Measurements from ENCODE around the gene SHTN1. TPM values are rescaled to one million over a fixed set of nuclear protein-coding genes. Genes with fewer than 3 reads are reported as not detected.

The SHTN1 gene, protein sequence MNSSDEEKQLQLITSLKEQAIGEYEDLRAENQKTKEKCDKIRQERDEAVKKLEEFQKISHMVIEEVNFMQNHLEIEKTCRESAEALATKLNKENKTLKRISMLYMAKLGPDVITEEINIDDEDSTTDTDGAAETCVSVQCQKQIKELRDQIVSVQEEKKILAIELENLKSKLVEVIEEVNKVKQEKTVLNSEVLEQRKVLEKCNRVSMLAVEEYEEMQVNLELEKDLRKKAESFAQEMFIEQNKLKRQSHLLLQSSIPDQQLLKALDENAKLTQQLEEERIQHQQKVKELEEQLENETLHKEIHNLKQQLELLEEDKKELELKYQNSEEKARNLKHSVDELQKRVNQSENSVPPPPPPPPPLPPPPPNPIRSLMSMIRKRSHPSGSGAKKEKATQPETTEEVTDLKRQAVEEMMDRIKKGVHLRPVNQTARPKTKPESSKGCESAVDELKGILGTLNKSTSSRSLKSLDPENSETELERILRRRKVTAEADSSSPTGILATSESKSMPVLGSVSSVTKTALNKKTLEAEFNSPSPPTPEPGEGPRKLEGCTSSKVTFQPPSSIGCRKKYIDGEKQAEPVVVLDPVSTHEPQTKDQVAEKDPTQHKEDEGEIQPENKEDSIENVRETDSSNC
- under 1 TPM; 0.37 to 0.43 TPM for total RNA-seq

DNA sequence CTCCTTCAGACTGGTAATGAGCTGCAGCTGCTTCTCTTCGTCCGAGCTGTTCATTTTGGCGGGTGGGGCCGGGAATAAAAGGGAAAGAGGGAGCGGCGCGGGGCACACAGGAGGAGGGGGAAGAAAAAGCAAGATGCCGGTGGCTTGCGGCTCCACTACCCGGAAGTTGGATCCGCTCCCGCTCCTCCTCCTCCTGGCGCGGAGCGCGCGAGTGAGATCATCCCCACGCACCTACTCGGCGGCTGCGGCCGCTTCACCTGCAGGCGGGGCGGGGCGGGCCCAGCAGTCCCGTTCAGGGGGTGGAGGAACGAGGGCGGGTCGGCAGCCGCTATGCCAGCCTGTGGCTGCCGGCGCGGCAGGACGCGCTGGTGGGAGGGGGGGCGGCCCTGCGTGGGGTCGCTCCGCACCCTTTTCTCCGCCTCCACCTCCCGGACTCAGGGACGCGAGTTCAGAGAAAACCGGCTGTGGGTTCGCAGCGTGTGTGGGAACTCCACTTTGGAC lies at the start of gene SHTN1:
Gene SHTN1 (minus strand): TSS at position 162 of the 501 bp plus-strand sequence. CDS start 108 bp downstream, at position 54.
- Mint-ChIP-seq H3K36me3 (ENCODE audit: low read depth) (no peaks in the 10 kb centered on the region), H3K4me3 (peak within 1 kb of the TSS; percentile 65), H3K27ac (no peak within 1 kb of the TSS), H3K9me3 (ENCODE audit: low read depth) (no peaks in the 10 kb centered on the region), H3K4me1 (no peaks in the 10 kb centered on the region), H3K27me3 (peaks cover 38% of the 10 kb centered on the region)
- intact Hi-C loops (cut with DNase I, micrococcal nuclease): loop anchor here (2.0 to 10.0 kb wide), 3 partner anchors 170 to 210 kb away; no protein-coding TSS in a partner anchor
- DNase-seq (peak; percentile 65), ATAC-seq (peak; percentile 86)
- POLR2A ChIA-PET: interaction anchor here (0.6 kb wide), 1 partner anchor 309 kb away, joined by 6 read pairs; no protein-coding TSS in a partner anchor
- CTCF ChIA-PET: interaction anchor here (0.8 kb wide), 1 partner anchor 170 kb away, joined by 3 read pairs; no protein-coding TSS in a partner anchor

DNA sequence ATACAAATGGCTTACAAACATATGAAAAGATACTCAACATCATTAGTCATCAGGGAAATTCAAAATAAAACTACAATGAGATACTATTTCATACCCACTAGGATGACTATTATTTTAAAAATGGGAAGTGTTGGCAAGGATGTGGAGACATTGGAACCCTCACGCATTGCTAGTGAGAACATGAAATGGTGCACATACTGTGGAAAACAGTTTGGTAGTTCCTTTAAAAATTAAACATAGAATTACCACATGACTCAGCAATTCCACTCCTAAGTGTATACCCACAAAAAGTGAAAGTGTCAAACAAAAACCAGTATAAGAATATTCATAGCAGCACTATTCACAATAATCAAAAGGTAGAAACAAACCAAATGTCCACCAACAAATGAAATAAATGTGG lies 48.5 kb upstream of the SHTN1 start:
- peaks cover 11% of the 10 kb centered on the region for H3K9me3 Mint-ChIP-seq (ENCODE audit: low read depth)
- ATAC-seq: no peak

DNA sequence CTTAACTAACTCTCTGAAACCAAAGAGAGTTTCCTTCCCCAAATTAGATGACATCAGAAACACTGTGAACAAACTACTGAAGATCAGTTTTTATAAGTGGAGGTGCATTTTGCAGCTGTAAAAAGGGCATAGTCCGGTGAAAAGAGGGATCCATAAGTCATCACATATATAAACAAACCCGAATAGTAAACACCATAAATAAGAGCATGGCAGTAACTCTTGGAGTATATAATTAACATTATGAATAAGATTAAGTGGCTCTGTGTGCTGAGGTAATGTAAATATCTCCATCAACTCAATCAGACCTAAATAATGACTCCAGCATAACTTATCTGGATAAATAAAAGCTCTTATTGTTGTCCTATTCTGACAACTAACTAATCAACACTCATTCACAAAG lies 43.0 kb upstream of the SHTN1 start:
- POLR2A ChIA-PET: no interaction called here
- H3K9me3 Mint-ChIP-seq (ENCODE audit: low read depth): peaks cover 16% of the 10 kb centered on the region
- peaks cover 5% of the 10 kb centered on the region for H3K27me3 Mint-ChIP-seq

More for the DNA sequence above, 48.5 kb upstream of the SHTN1 start:
- no peaks in the 10 kb centered on the region for H3K36me3 Mint-ChIP-seq (ENCODE audit: low read depth)
- no peak for DNase-seq
- ChIA-PET CTCF (no interaction called here), POLR2A (no interaction called here)
- no peak overlapping the region for H3K27ac Mint-ChIP-seq
- peaks cover 8% of the 10 kb centered on the region for H3K27me3 Mint-ChIP-seq
- H3K4me1 Mint-ChIP-seq: no peaks in the 10 kb centered on the region
- H3K4me3 Mint-ChIP-seq: no peak overlapping the region
- intact Hi-C loops (cut with DNase I, micrococcal nuclease): no loop called here

DNA sequence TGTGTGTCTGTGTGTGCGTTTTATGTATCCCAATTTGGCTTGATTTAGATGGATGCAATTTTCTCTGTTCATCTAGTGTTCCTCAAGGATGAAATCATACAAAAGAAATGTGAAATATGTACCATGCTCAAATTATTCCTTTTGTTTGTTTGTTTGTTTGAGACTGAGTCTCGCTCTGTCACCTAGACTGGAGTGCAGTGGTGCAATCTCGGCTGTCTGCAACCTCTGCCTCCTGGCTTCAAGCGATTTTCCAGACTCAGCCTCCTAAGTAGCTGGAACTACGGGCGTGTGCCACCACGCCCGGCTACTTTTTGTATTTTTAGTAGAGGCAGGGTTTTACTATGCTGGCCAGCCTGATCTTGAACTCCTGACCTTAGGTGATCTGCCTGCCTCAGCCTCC lies 11.3 kb upstream of the SHTN1 start:
- no peak for DNase-seq
- no peaks in the 10 kb centered on the region for H3K36me3 Mint-ChIP-seq (ENCODE audit: low read depth)
- ATAC-seq: no peak
- H3K4me1 Mint-ChIP-seq: no peaks in the 10 kb centered on the region
- no peaks in the 10 kb centered on the region for H3K9me3 Mint-ChIP-seq (ENCODE audit: low read depth)
- intact Hi-C loops (cut with DNase I, micrococcal nuclease): no loop called here
- H3K27ac Mint-ChIP-seq: no peak overlapping the region
- H3K27me3 Mint-ChIP-seq: peaks cover 4% of the 10 kb centered on the region
- H3K4me3 Mint-ChIP-seq: no peak overlapping the region
- ChIA-PET CTCF (no interaction called here), POLR2A (no interaction called here)

More for the DNA sequence above, 43.0 kb upstream of the SHTN1 start:
- DNase-seq (no peak), ATAC-seq (no peak)
- H3K4me1 Mint-ChIP-seq: no peaks in the 10 kb centered on the region
- intact Hi-C loops (cut with DNase I, micrococcal nuclease): no loop called here
- H3K36me3 Mint-ChIP-seq (ENCODE audit: low read depth): no peaks in the 10 kb centered on the region
- CTCF ChIA-PET: interaction anchor here (0.6 to 0.7 kb wide), 2 partner anchors 335 to 1043 kb away, joined by 3 to 4 read pairs; no protein-coding TSS in a partner anchor
- H3K27ac Mint-ChIP-seq: no peak overlapping the region
- H3K4me3 Mint-ChIP-seq: no peak overlapping the region

DNA sequence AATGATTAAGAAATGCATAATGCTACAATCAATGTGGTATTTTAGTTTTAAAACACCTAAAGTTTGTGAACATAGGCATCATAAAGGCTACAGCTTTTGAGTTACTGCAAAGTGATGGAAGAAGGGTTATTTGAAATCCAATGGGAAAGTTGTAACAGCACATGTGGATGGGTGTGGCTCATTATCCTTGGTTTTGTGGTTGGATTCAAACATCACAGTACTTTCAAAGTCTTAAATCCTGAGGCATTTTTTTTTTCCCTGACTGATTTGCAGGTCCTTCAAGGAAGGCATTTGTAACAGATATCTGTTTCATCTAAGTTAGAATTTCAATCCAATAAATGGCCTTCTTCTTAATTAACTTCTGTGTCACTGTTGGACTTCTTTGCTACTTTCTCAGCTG lies 9.8 kb upstream of the SHTN1 start:
- Mint-ChIP-seq H3K4me1 (no peaks in the 10 kb centered on the region), H3K4me3 (no peak overlapping the region), H3K27ac (no peak overlapping the region), H3K36me3 (ENCODE audit: low read depth) (no peaks in the 10 kb centered on the region), H3K9me3 (ENCODE audit: low read depth) (no peaks in the 10 kb centered on the region), H3K27me3 (peaks cover 7% of the 10 kb centered on the region)
- no peak for ATAC-seq
- ChIA-PET POLR2A (no interaction called here), CTCF (interaction anchor here (0.8 to 1.2 kb wide), 2 partner anchors 16 to 160 kb away, joined by 3 to 5 read pairs; no protein-coding TSS in a partner anchor)
- no peak for DNase-seq
- intact Hi-C loops (cut with DNase I, micrococcal nuclease): no loop called here

DNA sequence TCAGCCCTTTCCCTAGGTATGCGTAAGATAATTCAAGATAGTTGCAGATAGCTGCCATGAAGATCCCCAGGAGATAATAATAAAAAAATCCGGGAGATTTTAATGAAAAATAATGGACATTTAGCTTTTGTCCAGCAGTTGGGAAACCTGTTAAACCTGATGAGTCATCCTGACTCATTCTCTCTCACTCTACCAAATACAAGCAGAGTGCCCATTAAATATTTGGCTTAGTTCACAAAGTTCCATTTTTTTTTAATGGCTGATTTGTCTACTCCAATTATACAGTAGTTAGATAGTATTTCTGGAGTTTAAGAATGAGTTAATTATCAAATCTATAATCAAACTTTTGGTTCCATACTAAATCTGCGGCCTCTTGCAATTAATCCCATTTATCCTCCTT lies 2.1 kb upstream of the SHTN1 start:
- Mint-ChIP-seq H3K36me3 (ENCODE audit: low read depth) (no peaks in the 10 kb centered on the region), H3K27me3 (peaks cover 30% of the 10 kb centered on the region), H3K4me3 (no peak overlapping the region), H3K27ac (no peak overlapping the region), H3K4me1 (no peaks in the 10 kb centered on the region), H3K9me3 (ENCODE audit: low read depth) (no peaks in the 10 kb centered on the region)
- CTCF ChIA-PET: no interaction called here
- no peak for DNase-seq
- no peak for ATAC-seq
- intact Hi-C loops (cut with DNase I, micrococcal nuclease): loop anchor here (10.0 kb wide), 2 partner anchors 168 to 212 kb away; no protein-coding TSS in a partner anchor
- POLR2A ChIA-PET: no interaction called here

DNA sequence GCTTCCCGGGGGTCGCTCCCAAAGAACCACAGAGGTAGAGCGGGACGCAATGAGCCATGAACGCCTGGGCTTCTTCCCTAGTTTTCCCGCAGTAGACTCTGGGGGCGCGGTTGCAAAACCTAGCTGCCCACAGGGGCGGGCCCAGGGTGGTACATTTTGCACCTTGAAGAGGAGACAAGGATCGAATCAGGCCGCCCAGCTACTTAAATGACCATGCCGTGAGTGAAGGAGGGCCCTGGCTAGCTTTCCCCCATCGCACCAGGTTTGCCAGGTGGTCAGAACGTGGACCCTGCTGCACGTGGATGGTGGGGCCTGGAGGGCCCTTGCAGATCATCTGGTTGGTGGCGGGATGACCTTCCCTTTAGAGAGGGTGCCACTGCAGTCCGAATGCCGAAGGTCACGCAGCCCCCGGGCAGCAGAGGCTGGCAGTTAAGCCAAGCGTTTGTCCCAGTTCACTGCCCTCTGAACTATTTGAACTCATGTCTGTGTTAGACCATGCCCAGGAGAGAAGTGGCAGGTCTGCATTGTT lies 604 bp upstream of the SHTN1 start:
- intact Hi-C loops (cut with DNase I, micrococcal nuclease): loop anchor here (2.0 to 10.0 kb wide), 3 partner anchors 169 to 211 kb away; no protein-coding TSS in a partner anchor

DNA sequence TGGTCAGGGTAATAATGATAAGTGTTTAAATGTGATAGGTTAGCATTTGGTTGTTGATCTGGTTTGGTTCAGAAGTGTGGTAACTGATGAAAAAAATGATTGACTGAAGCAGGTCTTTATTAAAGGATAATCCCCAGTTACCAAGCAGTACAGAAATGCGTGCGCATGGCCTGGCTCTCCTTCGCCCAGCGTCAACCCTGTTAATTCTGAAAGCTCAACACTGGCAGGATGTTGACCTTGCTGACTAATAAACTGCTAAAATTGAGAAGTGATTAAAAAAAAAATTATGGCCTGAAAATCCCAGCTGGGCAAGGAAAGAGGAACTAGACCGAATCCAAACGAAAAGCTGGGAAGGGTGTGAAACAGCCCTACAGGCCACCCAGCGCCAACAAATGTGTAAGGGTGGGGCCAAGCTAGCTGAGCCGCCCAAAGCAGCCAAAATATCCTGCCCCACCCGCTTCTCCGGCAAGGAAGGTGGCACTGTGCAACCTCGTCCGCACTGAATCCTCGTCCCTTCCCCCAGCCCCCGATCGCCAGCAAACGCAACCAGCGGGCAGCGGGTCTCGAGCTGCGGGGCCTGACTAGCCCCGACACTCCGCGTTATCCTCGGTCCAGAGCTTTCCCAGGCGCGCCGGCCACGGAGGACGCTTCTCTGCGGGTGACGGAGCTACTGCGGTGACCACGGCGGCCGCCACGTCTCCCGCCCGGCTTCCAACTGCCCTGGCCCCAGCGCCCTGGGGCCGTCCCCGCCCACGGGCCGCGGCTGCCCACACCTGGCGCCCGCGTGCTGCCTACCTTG lies 561 bp downstream of the SHTN1 start:
- Mint-ChIP-seq H3K4me3 (peak overlapping the region; percentile 65), H3K36me3 (ENCODE audit: low read depth) (no peaks in the 10 kb centered on the region), H3K27ac (no peak overlapping the region), H3K27me3 (peaks cover 40% of the 10 kb centered on the region), H3K4me1 (no peaks in the 10 kb centered on the region), H3K9me3 (ENCODE audit: low read depth) (no peaks in the 10 kb centered on the region)
- DNase-seq (peak; percentile 11), ATAC-seq (peak; percentile 23)
- ChIA-PET POLR2A (interaction anchor here (0.6 kb wide), 1 partner anchor 309 kb away, joined by 6 read pairs; no protein-coding TSS in a partner anchor), CTCF (interaction anchor here (0.8 kb wide), 1 partner anchor 170 kb away, joined by 3 read pairs; no protein-coding TSS in a partner anchor)
- intact Hi-C loops (cut with DNase I, micrococcal nuclease): loop anchor here (2.0 to 10.0 kb wide), 3 partner anchors 170 to 210 kb away; no protein-coding TSS in a partner anchor

More for the DNA sequence above, 604 bp upstream of the SHTN1 start:
- peaks cover 36% of the 10 kb centered on the region for H3K27me3 Mint-ChIP-seq
- ATAC-seq (no peak), DNase-seq (no peak)
- H3K36me3 Mint-ChIP-seq (ENCODE audit: low read depth): no peaks in the 10 kb centered on the region
- no peak overlapping the region for H3K27ac Mint-ChIP-seq
- no peaks in the 10 kb centered on the region for H3K4me1 Mint-ChIP-seq
- CTCF ChIA-PET: no interaction called here
- H3K9me3 Mint-ChIP-seq (ENCODE audit: low read depth): no peaks in the 10 kb centered on the region
- peak overlapping the region; percentile 28 for H3K4me3 Mint-ChIP-seq
- POLR2A ChIA-PET: no interaction called here

DNA sequence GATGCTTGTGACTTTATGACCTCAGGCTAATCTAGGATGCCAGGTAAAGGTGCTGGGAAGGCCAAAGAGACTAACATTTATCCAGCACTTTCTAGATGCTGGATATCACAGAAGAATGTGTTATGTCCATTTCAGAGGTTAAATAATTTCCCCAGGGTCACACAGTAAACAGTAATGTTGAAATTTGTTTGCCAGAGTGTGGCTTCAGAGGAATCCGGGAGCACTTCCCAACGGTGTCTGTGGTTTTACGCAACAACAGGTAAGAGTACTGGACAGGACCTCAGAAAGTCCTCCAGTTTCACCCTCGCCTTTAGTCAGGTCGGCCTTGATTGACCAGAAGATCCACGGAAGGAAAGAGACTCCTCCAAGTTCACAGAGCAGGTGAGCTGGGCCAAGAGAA lies 1.7 kb downstream of the SHTN1 start:
- Mint-ChIP-seq H3K36me3 (ENCODE audit: low read depth) (no peaks in the 10 kb centered on the region), H3K4me1 (no peaks in the 10 kb centered on the region), H3K9me3 (ENCODE audit: low read depth) (no peaks in the 10 kb centered on the region), H3K27me3 (peaks cover 40% of the 10 kb centered on the region), H3K4me3 (no peak overlapping the region), H3K27ac (no peak overlapping the region)
- ATAC-seq: no peak
- ChIA-PET CTCF (no interaction called here), POLR2A (no interaction called here)
- DNase-seq: no peak
- intact Hi-C loops (cut with DNase I, micrococcal nuclease): loop anchor here (10.0 kb wide), 2 partner anchors 171 to 209 kb away; no protein-coding TSS in a partner anchor

DNA sequence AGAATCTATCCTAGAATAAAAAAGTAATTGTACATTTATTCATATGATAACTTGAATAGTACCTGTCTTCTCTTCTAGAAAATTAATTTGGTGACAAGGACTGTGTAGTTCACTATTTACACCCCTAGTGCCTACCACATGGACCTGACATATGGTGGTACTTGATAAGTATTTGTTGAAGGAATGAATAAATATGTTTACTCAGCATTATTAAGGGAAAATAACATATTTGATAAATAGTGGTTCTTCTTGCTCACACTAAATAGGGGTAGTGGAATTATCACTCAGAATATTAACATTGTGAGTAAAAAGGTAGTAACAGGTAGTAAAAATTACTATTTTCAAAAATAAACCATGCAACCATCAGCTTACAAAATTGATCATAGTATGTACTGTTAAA lies 2.8 kb downstream of the SHTN1 start:
- Mint-ChIP-seq H3K27ac (no peak overlapping the region), H3K27me3 (peaks cover 40% of the 10 kb centered on the region), H3K9me3 (ENCODE audit: low read depth) (no peaks in the 10 kb centered on the region), H3K36me3 (ENCODE audit: low read depth) (no peaks in the 10 kb centered on the region), H3K4me1 (no peaks in the 10 kb centered on the region), H3K4me3 (no peak overlapping the region)
- POLR2A ChIA-PET: no interaction called here
- CTCF ChIA-PET: no interaction called here
- no peak for DNase-seq
- no peak for ATAC-seq
- intact Hi-C loops (cut with DNase I, micrococcal nuclease): loop anchor here (10.0 kb wide), 2 partner anchors 173 to 207 kb away; no protein-coding TSS in a partner anchor
